HG03060 (cell line): ENCODE data around the gene BSN.

Experiments
- ATAC-seq: cut with Tn5 transposase; IDR thresholded peaks from one replicate; pipeline ENCODE4 v1.9.1; 2021; ENCODE audit warnings: low read depth, moderate number of reproducible peaks; ENCODE audit not compliant: unreplicated experiment

BSN gene

GRCh38 chr3:49650177-49650576, 95.9 kb downstream of the BSN start:
- ATAC-seq, result no peak

GRCh38 chr3:49650637-49651036, 96.4 kb downstream of the BSN start:
- ATAC-seq, result no peak

- no peak for ATAC-seq
Measured at GRCh38 chr3:49652218-49652902, 98.1 kb downstream of the BSN start.

GRCh38 chr3:49652903-49653415, 98.7 kb downstream of the BSN start:
- no peak for ATAC-seq

GRCh38 chr3:49653621-49654020, 99.3 kb downstream of the BSN start:
- no peak for ATAC-seq

GRCh38 chr3:49654176-49654825, 100.0 kb downstream of the BSN start:
- no peak for ATAC-seq

- ATAC-seq, result no peak
Measured at GRCh38 chr3:49654955-49655556, 100.8 kb downstream of the BSN start.

- ATAC-seq, result no peak
Measured at GRCh38 chr3:49655731-49656285, 101.5 kb downstream of the BSN start.

GRCh38 chr3:49656541-49657112, 102.3 kb downstream of the BSN start:
- ATAC-seq, result no peak

GRCh38 chr3:49657208-49657915, 103.1 kb downstream of the BSN start:
- no peak for ATAC-seq

GRCh38 chr3:49658711-49659110, 104.4 kb downstream of the BSN start:
- ATAC-seq, result no peak

- ATAC-seq, result no peak
Measured at GRCh38 chr3:49659756-49660155, 105.5 kb downstream of the BSN start.

GRCh38 chr3:49661281-49661680, 107.0 kb downstream of the BSN start:
- ATAC-seq, result no peak

- ATAC-seq, result no peak
Measured at GRCh38 chr3:49662021-49662420, 107.7 kb downstream of the BSN start.

- no peak for ATAC-seq
Measured at GRCh38 chr3:49662720-49663413, 108.6 kb downstream of the BSN start.

GRCh38 chr3:49663831-49664230, 109.6 kb downstream of the BSN start:
- no peak for ATAC-seq

GRCh38 chr3:49664300-49664699, 110.0 kb downstream of the BSN start:
- no peak for ATAC-seq

GRCh38 chr3:49665822-49666519, 111.7 kb downstream of the BSN start:
- no peak for ATAC-seq

GRCh38 chr3:49666592-49666991, 112.3 kb downstream of the BSN start:
- ATAC-seq, result no peak
